ENCODE results near the gene PPP3CB. TPM values are rescaled to one million over a fixed set of nuclear protein-coding genes. Genes with fewer than 3 reads are reported as not detected.

The PPP3CB gene
- total RNA-seq, 1 donor from 2014 or later: 64.5 TPM

GRCh38 chr10:73529089-73529832, 33.4 kb upstream of the PPP3CB start:
- TF ChIP-seq CTCF (IDR thresholded peaks at IDR 0.05; ENCODE audit: borderline replicate concordance): peak; percentile 92
- intact Hi-C loops (cut with micrococcal nuclease): no loop called here
- DNase-seq: no peak
- peaks cover 55% of the 10 kb centered on the region for H3K36me3 ChIP-seq
- no peaks in the 10 kb centered on the region for H3K27me3 ChIP-seq (ENCODE audit: low read depth)
- H3K9me3 ChIP-seq (replicated peaks): no peaks in the 10 kb centered on the region
- H3K4me3 ChIP-seq: no peak overlapping the region
- no peaks in the 10 kb centered on the region for H3K4me1 ChIP-seq
- no peak overlapping the region for H3K27ac ChIP-seq (replicated peaks)

- no peak for DNase-seq
- intact Hi-C loops (cut with micrococcal nuclease): no loop called here
- no peak overlapping the region for H3K4me3 ChIP-seq
- H3K36me3 ChIP-seq: peaks cover 81% of the 10 kb centered on the region
- no peaks in the 10 kb centered on the region for H3K4me1 ChIP-seq
- H3K9me3 ChIP-seq (replicated peaks): no peaks in the 10 kb centered on the region
- no peak for TF ChIP-seq CTCF (IDR thresholded peaks at IDR 0.05; ENCODE audit: borderline replicate concordance)
- H3K27me3 ChIP-seq (ENCODE audit: low read depth): no peaks in the 10 kb centered on the region
- no peak overlapping the region for H3K27ac ChIP-seq (replicated peaks)
Observed at GRCh38 chr10:73522263-73522662, 26.4 kb upstream of the PPP3CB start.

- Histone ChIP-seq H3K4me3 (no peak overlapping the region), H3K27me3 (ENCODE audit: low read depth) (no peaks in the 10 kb centered on the region), H3K27ac (replicated peaks) (no peak overlapping the region), H3K9me3 (replicated peaks) (no peaks in the 10 kb centered on the region), H3K36me3 (peaks cover 75% of the 10 kb centered on the region), H3K4me1 (no peaks in the 10 kb centered on the region)
- intact Hi-C loops (cut with micrococcal nuclease): no loop called here
- no peak for DNase-seq
- no peak for TF ChIP-seq CTCF (IDR thresholded peaks at IDR 0.05; ENCODE audit: borderline replicate concordance)
Observed at GRCh38 chr10:73519336-73519735, 23.5 kb upstream of the PPP3CB start.

- Histone ChIP-seq H3K27me3 (ENCODE audit: low read depth) (no peaks in the 10 kb centered on the region), H3K36me3 (peaks cover 74% of the 10 kb centered on the region), H3K27ac (replicated peaks) (no peak overlapping the region)
Observed at GRCh38 chr10:73517166-73517888, 21.5 kb upstream of the PPP3CB start.

GRCh38 chr10:73512207-73512743, 16.5 kb upstream of the PPP3CB start:
- peaks cover 37% of the 10 kb centered on the region for H3K36me3 ChIP-seq
- no peaks in the 10 kb centered on the region for H3K27me3 ChIP-seq (ENCODE audit: low read depth)
- DNase-seq: no peak
- no peak overlapping the region for H3K27ac ChIP-seq (replicated peaks)
- no peaks in the 10 kb centered on the region for H3K4me1 ChIP-seq
- intact Hi-C loops (cut with micrococcal nuclease): no loop called here
- no peak for TF ChIP-seq CTCF (IDR thresholded peaks at IDR 0.05; ENCODE audit: borderline replicate concordance)
- H3K9me3 ChIP-seq (replicated peaks): no peaks in the 10 kb centered on the region
- H3K4me3 ChIP-seq: no peak overlapping the region

More at GRCh38 chr10:73517166-73517888, 21.5 kb upstream of the PPP3CB start:
- DNase-seq: no peak
- H3K4me3 ChIP-seq: no peak overlapping the region
- intact Hi-C loops (cut with micrococcal nuclease): no loop called here
- TF ChIP-seq CTCF (IDR thresholded peaks at IDR 0.05; ENCODE audit: borderline replicate concordance): no peak
- H3K9me3 ChIP-seq (replicated peaks): no peaks in the 10 kb centered on the region
- H3K4me1 ChIP-seq: no peaks in the 10 kb centered on the region

All from left ventricle myocardium inferior (tissue), 1 donor.